K562 (cell line): ENCODE data around the gene LHB.

Source experiments
- ATF2 ChIP-seq: sonication (generic); formaldehyde crosslinking; IDR thresholded peaks from 2 replicates; pipeline ENCODE4 v1.8.1; 2022; ENCODE audit warnings: missing genetic modification reagents
- CTCF ChIP-seq, 3 experiments: IDR thresholded peaks in 2 of 3; conservative IDR thresholded peaks in 1 of 3; 2 replicates each; pipeline ENCODE4 v1.5.1; 2011 to 2012; ENCODE audit warnings: low read length in 3 of 3, mild to moderate bottlenecking in 3 of 3, control low read depth in 2 of 3, improper control_type of control experiment in 1 of 3, inconsistent platforms in 1 of 3, low read depth in 1 of 3, mixed read lengths in 1 of 3, moderate library complexity in 1 of 3; ENCODE audit not compliant: insufficient read depth in 2 of 3
- EP300 ChIP-seq: IDR thresholded peaks from 2 replicates; pipeline ENCODE4 v1.6.1; 2012; ENCODE audit warnings: low read length, improper control_type of control experiment
- EZH2 ChIP-seq: IDR thresholded peaks from 2 replicates; pipeline ENCODE4 v1.6.1; 2012; ENCODE audit warnings: low read depth, mild to moderate bottlenecking, inconsistent platforms, low read length, borderline replicate concordance
- GATA2 ChIP-seq: sonication (generic); formaldehyde crosslinking; IDR thresholded peaks from 2 replicates; pipeline ENCODE4 v1.4.0; 2020; ENCODE audit warnings: mild to moderate bottlenecking, missing genetic modification reagents
- HOMEZ ChIP-seq: fragments of 250-450 bp; sonication (Bioruptor Pico); IDR thresholded peaks from 2 replicates; pipeline ENCODE4 v1.4.0; 2020; ENCODE audit warnings: mild to moderate bottlenecking, moderate library complexity
- KAT7 ChIP-seq: sonication (generic); formaldehyde crosslinking; IDR thresholded peaks from 2 replicates; pipeline ENCODE4 v1.8.0; 2022; ENCODE audit warnings: missing genetic modification reagents, mild to moderate bottlenecking, borderline replicate concordance
- KLF6 ChIP-seq: fragments of 250-450 bp; sonication (Bioruptor Pico); IDR thresholded peaks from 2 replicates; pipeline ENCODE4 v1.4.0; 2020; ENCODE audit warnings: mild to moderate bottlenecking, moderate library complexity, borderline replicate concordance
- MLX ChIP-seq, 2 experiments: fragments of 450-650 bp in 1 of 2; sonication (generic) in 1 of 2; formaldehyde crosslinking; conservative IDR thresholded peaks; 2 replicates each; pipeline versions ENCODE4 v1.4.0 to v1.8.1; 2020 to 2022; ENCODE audit warnings: mild to moderate bottlenecking in 1 of 2, missing genetic modification reagents in 1 of 2
- NFATC3 ChIP-seq: fragments of 450-650 bp; IDR thresholded peaks from 2 replicates; pipeline ENCODE4 v1.6.1; 2017; ENCODE audit warnings: mild to moderate bottlenecking
- NFIC ChIP-seq: fragments of 450-650 bp; IDR thresholded peaks from 2 replicates; pipeline ENCODE4 v1.6.1; 2017; ENCODE audit warnings: mild to moderate bottlenecking, inconsistent platforms
- POLR2AphosphoS5 ChIP-seq: IDR thresholded peaks from 2 replicates; pipeline ENCODE4 v1.6.1; 2011; ENCODE audit warnings: mild to moderate bottlenecking, low read depth, low read length, moderate library complexity; ENCODE audit not compliant: control insufficient read depth, insufficient read depth
- ZNF76 ChIP-seq: fragments of 250-450 bp; sonication (Bioruptor Pico); IDR thresholded peaks from 2 replicates; pipeline ENCODE4 v1.4.0; 2020; ENCODE audit warnings: mild to moderate bottlenecking, moderate library complexity, borderline replicate concordance

- no peak for TF ChIP-seq POLR2AphosphoS5
- TF ChIP-seq NFIC, result no peak
- no peak for TF ChIP-seq ATF2 (CRISPR knock-in tag)
- no peak for TF ChIP-seq EZH2
- no peak for TF ChIP-seq NFATC3
- no peak for TF ChIP-seq CTCF (IDR thresholded peaks at IDR 0.05 in 2 of 3, conservative IDR thresholded peaks at IDR 0.05 in 1 of 3; ENCODE audit: insufficient read depth in 2 of 3, low read depth in 1 of 3, low read length in 3 of 3)
- no peak for TF ChIP-seq KLF6
- TF ChIP-seq ZNF76 (CRISPR knock-in tag), result no peak
- no peak for TF ChIP-seq EP300
- no peak for TF ChIP-seq KAT7 (CRISPR knock-in tag)
- no peak for TF ChIP-seq HOMEZ (CRISPR knock-in tag)
- TF ChIP-seq GATA2, result no peak
- no peak for TF ChIP-seq MLX (CRISPR knock-in tag; conservative IDR thresholded peaks at IDR 0.05)
Measured at GRCh38 chr19:48988860-48989259, 28.0 kb downstream of the LHB start.
